ENCODE data around the gene KBTBD13.
"Not testable (repeated sequence)": the region's sequence is repeated elsewhere in the genome, so short reads cannot be mapped to it uniquely, and the experiment has no call there.

The KBTBD13 gene

DNA sequence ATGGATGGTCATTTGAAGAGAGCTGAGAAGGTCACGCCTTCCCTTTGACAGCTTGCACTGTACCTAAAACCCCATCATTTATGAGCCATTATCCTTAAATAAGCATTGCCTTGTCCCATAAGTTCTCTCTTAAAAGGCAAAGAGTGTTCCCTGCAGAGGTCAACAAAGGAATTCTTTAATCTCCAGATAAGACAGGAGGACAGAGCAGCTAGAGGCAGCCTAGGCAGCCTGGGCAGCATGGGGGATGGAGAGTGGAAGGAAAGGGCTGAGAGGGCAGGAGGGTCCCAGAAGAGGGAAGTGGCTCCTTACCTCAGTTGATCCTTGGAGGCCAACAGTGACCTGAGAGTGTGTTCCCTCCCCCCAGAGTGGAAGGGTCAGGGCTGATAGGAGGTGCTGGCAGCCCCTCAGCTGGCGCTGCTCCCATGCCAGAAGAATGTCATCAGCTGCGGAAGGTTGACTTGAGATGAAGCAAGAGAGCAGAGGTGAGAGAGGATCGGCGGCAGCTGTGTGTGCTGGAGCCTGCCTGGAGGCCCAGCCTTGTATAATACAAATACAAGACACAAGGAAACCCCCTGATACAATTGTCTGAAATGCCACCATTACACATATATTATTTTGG, 12.8 kb downstream of the KBTBD13 start:
- no peak for DNase-seq (ENCODE audit: low spot score)

- no peak for DNase-seq (ENCODE audit: low spot score)
Measured at GRCh38 chr15:65091946-65092770, 15.6 kb downstream of the KBTBD13 start.

DNA sequence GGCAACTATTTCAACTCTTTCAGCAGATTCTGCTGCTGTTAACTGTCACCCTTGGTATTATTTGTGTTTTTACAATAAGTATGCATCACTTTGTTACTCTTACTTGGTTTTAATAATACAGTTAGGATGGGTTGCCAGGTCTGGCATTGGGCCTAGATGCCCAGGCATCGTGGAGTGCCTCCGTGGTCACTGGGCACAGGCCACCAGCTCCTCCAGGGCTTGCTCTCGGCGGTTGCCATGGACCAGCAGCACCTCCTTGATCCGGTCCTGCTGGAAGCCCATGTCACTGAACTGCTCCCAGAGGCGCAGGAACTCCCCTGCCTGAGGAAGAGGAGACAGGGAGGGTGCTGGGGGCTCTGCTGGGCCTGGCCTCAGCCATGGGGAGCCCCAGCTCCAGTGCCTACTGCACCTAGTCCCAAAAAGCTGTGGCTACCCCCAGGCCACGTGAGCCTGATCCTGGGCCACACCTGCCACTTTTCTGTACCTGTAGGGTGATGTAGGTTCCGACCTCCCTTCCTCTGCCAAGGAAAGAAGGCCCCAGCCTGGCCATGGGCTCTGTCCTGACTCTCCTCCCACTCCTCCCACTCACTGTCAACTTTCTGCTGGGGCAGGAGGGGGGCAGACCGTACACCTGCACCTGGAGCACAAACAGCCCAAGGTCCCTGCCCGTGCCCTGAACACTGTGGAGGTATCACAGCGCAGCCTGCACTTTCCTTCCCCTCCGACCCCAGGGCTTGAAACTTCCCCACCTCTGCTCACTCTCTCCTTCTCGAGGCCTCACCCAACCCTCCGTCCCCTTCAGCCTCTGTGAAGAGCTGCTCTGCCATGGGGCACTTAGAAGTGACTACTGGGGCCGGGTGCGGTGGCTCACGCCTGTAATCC, 16.6 kb downstream of the KBTBD13 start:
- DNase-seq (ENCODE audit: low spot score) = no peak

- not testable (repeated sequence) for DNase-seq (ENCODE audit: low spot score)
Measured at GRCh38 chr15:65093793-65094170, 17.2 kb downstream of the KBTBD13 start.

DNA sequence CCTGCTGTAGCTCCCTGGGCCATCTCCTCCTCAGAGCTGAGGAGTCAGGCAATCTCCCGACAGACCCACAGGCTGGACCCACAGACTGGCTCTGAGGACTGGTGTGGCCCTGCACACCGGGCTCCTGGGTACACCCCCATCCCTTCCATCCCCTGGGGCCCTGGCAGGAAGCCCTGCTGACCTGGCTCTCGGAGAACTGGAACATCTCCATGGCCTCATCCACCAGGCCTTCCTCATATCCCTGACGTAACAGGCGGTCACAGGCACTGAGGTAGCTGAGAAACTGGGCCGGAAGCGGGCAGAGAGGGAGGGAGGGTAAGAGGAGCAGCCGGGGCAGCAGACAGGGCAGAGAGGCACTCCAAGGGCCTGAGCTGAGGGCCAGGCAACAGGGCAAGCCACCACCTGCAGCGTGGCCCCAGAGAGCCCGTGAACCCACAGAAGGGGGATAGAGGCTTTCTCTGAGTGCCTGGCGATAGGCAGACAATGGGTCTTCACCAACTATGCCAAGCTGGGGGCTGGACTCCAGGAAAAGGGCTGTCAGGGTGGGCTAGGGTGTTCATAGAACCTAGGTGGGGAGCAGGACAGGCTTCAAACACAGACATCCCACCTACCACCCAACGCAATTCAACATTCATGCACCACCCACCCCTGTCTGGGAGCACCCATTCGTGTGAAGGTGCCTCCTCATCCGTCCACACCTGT, 17.9 kb downstream of the KBTBD13 start:
- no peak for DNase-seq (ENCODE audit: low spot score)

- no peak for DNase-seq (ENCODE audit: low spot score)
Measured at GRCh38 chr15:65095011-65095746, 18.6 kb downstream of the KBTBD13 start.

DNA sequence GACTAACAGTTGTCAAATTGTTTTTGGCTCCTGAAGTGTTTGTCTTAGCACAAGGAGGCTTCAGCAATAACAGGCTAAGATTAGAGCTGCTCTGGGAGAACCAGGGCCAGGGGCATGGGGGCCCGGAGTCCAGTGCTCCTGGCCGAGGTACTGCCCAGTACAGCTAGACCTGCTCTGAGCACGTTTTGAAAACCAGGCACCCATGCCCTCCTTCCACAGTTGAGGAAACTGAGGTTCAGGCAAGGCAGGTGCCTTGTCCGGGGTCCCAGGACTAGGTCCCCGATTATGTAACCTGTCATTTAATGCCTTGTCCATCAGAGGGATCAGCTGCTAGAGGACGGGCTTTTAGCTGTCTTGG, 19.2 kb downstream of the KBTBD13 start:
- DNase-seq (ENCODE audit: low spot score) = no peak

GRCh38 chr15:65096481-65097385, 20.2 kb downstream of the KBTBD13 start:
- no peak for DNase-seq (ENCODE audit: low spot score)

- DNase-seq (ENCODE audit: low spot score) = no peak
Measured at GRCh38 chr15:65097651-65098263, 21.2 kb downstream of the KBTBD13 start.

- no peak for DNase-seq (ENCODE audit: low spot score)
Measured at GRCh38 chr15:65099336-65099735, 22.8 kb downstream of the KBTBD13 start.

- not testable (repeated sequence) for DNase-seq (ENCODE audit: low spot score)
Measured at GRCh38 chr15:65099801-65100200, 23.3 kb downstream of the KBTBD13 start.

DNA sequence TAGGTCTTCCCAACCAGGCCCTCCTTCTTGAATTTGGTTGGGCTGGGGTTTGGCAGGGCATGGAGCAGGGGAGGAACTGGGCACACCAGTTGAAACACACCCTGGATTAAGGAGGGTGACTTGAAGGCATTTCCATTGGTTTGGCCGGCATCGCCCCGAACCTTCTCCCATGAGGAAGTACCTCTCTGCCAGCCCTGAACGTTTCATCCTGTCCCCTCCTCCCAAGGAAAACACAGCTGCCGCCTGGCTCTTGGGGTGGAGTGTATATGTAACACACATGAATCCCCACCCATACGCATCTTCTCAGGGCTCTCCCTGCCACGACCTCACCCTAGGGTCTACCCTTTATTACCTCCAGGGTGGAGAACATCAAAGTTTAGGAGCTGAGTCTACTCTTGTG, 23.9 kb downstream of the KBTBD13 start:
- no peak for DNase-seq (ENCODE audit: low spot score)

- DNase-seq (ENCODE audit: low spot score) = peak; percentile 66
Measured at GRCh38 chr15:65101411-65101890, 24.9 kb downstream of the KBTBD13 start.

DNA sequence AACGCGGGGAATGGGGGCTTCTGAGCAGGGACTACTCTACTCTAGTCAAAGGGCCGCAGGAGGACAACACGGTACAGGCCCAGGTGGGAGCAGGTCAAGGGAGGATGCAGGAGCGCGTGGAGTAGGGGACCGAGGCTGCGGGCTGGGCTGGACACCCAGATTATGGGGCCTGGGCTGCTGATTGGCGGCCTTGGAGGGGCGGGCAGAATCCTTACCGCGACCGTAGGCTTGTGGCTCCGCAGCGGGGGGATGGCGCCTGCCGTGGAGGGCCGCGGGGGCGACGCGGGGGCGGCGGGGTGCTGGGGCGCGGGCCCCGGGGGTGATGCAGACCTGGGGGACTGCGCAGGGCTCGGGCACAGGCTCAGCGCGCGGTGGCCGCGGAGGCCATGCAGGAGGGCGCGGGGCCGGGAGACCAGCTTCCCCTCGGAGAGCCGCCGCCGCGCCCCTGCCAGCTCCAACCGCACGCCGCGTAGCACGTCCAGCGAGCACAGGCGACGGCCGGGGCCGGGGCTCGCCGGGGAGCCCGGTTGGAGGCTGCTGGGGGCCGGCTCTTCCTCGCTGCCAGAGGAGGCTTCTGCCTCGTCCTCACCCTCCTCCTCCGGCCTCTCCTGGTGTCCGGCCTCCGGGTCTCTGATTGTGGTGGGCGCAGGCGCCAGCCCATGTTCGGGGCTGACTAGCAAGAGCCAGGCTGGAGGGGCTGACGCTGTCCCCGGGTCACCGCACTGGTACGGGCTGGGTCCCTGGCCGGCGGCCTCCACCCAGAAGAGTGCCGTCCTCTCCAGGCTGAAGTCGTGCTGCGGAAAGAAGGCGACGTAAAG, 25.6 kb downstream of the KBTBD13 start:
- no peak for DNase-seq (ENCODE audit: low spot score)

- no peak for DNase-seq (ENCODE audit: low spot score)
Measured at GRCh38 chr15:65102912-65103311, 26.4 kb downstream of the KBTBD13 start.

- no peak for DNase-seq (ENCODE audit: low spot score)
Measured at GRCh38 chr15:65105038-65105437, 28.5 kb downstream of the KBTBD13 start.

GRCh38 chr15:65106011-65106590, 29.6 kb downstream of the KBTBD13 start:
- no peak for DNase-seq (ENCODE audit: low spot score)

DNA sequence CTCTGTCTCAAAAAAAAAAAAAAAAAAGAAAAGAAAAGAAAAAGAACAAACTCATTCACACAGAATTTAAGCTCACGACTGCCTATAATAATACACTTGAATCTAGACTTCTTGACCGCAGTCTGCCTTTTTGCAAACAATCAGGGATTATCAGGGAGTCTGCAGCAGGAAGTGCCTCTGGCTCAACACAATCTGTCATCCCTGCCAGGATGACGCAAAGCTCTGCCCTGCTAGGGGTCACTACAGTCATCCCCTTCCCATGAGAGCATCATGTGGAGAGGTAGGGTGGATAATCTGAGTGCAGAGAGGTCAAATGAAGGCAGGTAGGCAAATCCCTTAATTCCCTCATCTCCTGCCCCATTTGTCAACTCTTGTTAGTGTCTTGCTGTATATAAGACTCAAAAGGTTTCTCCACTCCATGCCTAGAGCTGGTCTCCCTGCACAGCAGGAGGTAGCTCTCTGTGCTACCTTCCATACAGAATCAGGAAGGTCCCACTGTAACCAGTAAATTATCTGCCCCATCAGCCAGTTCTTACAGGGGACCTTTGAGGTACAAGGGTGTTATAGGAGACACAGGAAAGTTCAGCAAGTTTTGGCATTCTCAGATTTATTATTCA, 34.2 kb downstream of the KBTBD13 start:
- DNase-seq (ENCODE audit: low spot score) = no peak
